VCaP (cell line): Measurements from ENCODE around the gene SLF1.

Source experiments
- H3K27ac ChIP-seq: fragments of 450-650 bp; 2 replicates; pipeline ENCODE4 v1.5.1; 2017
- TF ChIP-seq, protein P1 (sequence below): fragments of 450-650 bp; conservative IDR thresholded peaks from 2 replicates; pipeline ENCODE4 v1.5.1; 2017; ENCODE audit warnings: mild to moderate bottlenecking, moderate library complexity

SLF1 gene

DNA sequence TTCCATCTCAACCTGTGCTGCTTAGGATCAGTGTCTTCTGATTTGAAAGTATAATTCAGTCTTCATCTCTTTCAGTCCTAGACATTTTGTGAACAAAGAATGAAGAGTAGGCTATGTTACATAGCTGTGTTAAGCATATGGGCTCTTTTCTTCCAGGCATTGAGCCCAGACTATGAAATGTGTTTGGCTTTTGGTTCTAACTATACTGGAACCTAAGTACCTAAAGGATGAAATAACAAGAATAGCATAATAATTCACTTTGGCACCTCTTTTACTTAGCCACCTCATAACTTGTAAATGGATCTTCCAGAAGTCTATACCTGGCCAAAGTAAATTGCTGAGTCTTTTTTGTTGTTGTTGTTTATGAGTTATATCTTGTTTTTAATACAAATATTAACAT is 71.4 kb downstream of the SLF1 start:
- no peak overlapping the region for H3K27ac ChIP-seq
- TF ChIP-seq, protein P1, sequence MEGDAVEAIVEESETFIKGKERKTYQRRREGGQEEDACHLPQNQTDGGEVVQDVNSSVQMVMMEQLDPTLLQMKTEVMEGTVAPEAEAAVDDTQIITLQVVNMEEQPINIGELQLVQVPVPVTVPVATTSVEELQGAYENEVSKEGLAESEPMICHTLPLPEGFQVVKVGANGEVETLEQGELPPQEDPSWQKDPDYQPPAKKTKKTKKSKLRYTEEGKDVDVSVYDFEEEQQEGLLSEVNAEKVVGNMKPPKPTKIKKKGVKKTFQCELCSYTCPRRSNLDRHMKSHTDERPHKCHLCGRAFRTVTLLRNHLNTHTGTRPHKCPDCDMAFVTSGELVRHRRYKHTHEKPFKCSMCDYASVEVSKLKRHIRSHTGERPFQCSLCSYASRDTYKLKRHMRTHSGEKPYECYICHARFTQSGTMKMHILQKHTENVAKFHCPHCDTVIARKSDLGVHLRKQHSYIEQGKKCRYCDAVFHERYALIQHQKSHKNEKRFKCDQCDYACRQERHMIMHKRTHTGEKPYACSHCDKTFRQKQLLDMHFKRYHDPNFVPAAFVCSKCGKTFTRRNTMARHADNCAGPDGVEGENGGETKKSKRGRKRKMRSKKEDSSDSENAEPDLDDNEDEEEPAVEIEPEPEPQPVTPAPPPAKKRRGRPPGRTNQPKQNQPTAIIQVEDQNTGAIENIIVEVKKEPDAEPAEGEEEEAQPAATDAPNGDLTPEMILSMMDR: no peak

DNA sequence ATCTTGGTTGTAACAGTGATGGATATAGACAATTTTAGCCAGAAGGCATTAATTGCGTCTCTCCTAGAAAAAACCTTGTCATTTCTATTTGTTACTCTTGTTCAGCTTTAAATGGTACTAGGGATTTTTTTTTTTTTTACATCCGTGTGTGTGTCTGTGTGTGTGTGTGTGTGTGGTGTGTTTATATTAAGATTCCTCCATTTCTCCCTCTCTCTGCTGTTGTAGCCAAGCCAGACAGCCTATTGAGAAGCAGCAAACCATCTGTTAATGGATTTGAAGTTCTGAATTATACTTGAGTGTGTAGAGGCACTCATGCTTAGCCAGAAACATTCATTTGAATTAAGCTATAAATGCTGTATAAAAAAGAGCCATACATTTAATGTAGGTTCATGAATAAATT is 72.3 kb downstream of the SLF1 start:
- no peak overlapping the region for H3K27ac ChIP-seq
- TF ChIP-seq, protein P1: no peak

DNA sequence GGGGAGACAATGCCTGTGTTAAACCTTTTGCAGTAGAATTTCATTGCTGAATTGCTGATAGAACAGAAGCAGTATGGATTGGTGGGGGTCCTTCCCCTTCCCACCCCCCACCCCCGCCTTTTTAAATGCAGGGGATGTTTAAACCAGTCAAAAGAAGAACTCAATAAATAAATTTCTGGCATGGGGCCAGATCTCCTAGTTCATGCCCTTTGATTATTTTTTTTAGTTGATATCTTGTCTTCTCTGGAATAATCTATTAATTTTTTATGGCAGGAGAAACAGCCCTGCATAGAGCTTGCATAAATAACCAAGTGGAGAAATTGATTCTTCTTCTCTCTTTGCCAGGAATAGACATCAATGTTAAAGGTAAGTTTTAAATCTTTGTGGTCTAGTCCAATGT is 72.8 kb downstream of the SLF1 start:
- TF ChIP-seq, protein P1: no peak
- no peak overlapping the region for H3K27ac ChIP-seq

DNA sequence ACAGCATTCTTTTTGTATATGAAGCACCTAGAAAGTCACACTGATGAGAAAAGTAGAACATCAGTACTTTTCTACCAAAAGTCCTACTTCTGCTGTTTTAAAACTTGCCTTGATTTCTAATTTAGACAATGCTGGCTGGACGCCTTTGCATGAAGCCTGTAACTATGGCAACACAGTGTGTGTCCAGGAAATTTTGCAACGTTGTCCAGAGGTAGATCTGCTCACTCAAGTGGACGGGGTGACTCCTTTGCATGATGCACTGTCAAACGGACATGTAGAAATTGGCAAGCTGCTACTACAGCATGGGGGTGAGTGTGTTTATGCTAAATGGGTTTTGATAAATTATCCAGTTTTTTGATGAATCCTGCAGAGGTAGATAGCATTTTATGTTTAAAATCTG is 73.5 kb downstream of the SLF1 start:
- no peak overlapping the region for H3K27ac ChIP-seq
- TF ChIP-seq, protein P1: no peak

DNA sequence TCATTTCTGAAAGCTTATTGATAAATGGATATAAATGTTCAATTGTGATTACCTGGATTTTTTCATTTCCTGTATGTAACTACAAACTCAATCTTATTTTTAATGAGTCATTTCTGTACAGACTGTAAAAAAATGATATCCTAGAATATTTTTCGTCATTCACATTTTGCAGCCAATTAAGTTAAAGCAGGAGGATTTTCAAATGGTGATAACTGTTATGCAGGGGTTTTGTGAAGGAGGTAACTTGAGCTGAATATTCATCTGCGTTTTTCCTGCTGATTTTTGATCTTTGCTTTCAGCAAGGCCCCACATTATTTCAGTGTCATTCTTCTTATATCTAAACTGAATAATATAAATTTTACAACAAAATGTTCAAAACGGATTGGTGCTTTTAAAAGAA is 74.1 kb downstream of the SLF1 start:
- TF ChIP-seq, protein P1: no peak
- H3K27ac ChIP-seq: no peak overlapping the region

DNA sequence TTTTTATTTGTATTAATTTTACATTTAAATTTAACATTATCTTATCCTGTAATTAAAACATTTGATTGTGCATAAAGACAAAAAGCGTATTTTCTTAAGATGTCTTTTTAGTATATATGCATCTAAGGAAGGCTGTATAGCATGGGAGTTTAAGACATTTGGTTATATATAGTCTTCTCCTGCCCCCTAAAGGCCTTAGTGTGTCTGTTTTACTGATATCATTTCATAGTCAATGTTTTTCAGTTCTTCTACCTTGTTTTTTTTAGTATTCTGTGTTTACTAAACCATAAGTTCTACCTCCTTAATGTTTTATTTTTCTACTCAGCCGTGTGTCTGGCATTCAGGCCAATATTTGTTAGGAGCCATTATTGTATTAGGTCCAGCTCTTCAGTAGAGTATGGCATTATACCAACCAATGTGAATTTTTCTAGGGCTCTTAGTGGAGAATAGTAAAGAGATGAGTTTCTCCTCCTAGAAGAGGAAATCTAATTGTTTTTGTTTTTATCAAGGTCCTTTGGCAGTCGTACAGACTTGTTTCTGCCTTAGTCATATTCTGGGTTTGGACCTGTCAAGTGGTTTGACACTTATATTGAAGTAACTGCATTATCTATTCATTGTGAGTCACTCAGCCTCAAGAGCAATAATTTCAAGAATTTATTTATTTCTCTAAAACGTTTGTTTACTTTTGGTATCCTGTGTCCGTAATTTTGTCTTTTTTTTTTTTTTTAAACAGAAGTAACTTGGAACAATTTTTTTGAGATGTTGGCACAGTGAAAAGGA is 74.8 kb downstream of the SLF1 start:
- H3K27ac ChIP-seq: no peak overlapping the region
- TF ChIP-seq, protein P1: peak; percentile 53

DNA sequence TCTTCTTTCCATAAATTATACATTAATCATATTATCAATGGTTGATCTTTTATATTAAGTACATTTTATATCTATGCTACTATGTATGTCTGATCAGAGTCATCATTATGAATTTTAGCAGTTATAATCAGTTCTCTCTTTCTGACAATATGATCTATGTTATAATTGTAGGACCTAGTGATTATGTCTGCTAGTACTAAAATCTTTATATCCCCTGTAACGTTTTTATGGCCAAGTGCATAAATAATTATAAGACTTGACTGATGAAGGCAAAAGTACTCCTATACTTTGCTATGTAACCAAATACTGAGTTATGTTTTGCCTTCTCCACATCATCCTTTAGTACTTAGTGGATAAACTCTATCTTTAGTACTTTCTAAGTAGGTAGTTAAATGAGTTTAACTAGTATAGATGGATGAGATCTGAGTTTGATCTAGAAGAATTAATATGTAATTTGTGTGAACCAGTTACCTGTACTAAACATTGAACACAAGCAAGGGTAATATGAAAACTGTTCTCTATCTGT is 75.4 kb downstream of the SLF1 start:
- TF ChIP-seq, protein P1: no peak
- H3K27ac ChIP-seq: no peak overlapping the region
